Stimulated activated CD4-positive, alpha-beta T cell treated with anti-CD3 and anti-CD28 coated beads, Interleukin-12 subunit alpha, Interleukin-12 subunit beta, amount 100 ng/mL, for 4 hours (primary cell): Measurements from ENCODE around the gene EHBP1L1.

Source experiments
- DNase-seq: peaks from one replicate; pipeline ENCODE4 v3.0.0-alpha.2; 2020

EHBP1L1 gene

DNA sequence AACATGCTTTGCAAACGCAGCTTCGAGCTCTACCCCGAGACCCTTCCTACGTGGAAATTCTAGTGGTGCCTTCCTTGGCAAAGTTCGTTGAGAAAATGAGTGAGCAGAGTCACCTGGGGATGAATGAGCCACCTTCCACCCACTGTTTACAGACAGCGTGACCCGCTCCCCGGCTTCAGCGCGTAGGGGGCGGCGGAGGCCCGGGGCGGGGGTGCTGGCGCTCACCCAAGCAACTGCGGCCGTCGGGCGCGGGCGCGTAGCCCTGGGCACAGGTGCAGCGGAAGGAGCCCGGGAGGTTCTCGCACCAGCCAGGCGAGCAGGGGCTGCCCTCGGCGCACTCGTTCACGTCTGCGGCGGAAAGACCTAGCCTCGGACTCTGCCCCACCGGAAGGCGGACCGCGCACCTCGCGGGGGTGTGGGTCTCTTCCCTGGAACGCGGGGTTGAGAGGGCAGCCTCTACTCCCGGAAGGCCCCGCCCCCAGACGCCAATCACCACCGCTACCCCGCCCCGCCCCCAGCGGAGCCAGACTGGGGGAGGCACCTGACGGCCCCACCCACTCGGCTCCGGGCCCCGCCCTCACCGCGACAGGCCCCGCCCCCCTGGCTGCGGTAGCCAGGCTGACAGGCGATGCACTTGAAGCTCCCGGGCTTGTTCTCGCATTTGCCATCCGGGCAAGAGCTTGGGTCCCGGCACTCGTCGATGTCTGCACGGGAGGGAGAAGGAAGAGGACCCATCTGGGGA, 29.5 kb upstream of the EHBP1L1 start:
- peak; percentile 99 for DNase-seq

DNA sequence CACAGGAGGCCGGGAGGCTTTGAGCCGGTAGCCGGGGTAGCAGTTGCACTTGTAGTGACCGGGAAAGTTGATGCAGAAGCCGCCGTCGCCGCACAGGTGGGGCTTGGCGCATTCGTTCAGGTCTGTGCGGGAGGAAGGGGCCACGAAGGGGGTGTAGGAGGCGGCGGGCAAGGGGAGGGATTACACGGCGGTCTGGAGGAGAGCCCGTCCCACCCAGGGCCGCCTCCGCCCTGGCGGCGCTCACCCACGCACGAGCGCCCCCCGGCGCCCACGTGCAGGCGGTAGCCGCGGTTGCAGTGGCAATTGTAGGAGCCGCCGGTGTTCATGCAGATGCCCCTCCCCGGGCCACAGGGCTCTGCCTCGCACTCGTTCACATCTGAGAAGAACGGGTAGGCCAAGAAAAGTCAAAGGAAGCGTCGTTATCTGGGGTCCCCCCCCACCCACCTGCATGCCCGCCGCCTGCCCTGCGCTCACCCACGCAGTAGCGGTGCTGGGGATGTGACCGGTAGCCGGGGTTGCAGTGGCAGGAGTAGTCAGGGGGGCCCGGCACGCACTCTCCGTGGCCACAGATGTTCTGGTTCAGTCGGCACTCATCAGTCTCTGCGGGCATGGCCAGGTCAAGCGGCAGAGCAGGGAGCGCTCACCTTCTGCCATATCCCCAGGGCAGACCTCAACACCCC, 28.3 kb upstream of the EHBP1L1 start:
- no peak for DNase-seq

DNA sequence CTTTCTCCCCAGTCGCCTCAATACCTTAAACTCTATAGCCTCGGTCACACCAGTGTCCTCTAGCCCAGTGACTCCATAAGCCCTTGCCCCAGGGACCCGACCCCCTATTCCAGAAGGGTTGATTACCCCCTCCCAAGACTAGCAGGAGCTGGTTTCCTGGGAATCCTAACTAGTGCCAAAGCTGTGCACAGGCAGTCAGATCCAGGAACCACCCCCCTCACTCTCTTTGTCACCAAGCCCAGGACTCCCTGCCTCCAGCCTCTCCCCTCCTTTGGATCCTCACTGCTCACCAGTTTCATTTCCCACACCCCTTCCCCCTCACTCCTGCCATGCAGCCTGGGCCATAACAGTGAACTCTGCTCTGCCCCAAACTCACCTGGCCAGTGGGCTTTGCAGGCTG, 27.5 kb upstream of the EHBP1L1 start:
- no peak for DNase-seq

DNA sequence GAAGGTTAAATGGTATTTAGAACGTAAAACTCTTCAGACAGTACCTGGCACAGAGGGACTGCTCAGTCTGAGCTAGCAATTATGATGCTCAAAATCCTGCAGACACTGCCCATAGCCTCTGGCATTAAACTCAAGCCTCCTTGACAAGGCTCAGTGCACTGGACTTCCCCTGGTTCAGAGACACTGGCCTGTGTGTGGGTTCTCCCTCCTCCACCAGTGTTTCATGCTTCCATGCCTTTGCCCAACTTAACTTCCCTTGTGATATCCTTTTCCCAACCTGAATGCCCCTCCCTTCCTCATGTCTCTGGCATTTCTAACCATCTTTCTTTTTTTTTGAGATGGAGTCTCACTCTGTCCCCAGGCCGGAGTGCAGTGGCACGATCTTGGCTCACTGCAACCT, 26.8 kb upstream of the EHBP1L1 start:
- no peak for DNase-seq

DNA sequence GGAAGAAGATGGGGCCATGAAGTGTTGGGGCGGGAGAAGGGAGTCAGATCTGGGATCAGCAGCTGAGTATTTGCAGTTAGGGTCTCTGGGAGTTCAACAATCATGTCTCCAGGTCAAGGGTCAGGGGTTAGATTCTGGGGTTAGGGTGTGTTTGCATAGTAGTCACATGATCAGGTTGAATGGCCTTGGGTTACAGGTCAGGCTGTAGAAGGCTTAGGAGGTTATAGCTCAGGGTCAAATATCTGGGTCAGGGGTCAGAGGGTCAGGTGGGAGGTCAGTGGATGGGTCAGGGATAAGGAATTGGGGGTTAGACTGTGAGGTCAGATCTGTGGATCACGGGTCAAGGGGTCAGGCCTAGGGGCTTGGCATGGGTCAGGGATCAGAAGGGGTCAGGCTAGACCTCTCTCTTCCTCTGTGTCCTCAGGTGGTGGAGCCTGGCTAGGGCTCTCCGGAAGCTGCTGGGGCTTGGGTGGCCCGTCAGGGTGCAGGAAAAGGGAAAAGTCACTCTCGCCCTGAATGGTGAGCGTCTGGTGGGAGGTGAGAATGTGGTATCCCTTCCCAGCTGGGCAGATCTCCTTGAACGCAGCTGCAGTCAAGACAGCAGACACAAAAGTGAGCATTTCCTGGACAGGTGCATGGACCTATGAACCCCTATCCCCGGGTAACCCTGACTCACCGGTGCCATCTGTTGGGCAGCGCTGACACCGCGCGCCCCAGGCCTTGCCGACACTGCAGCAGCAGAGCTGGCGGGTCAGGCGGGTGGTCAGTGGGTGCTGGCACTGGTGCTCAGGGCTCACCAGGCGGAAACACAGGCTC, 24.1 kb upstream of the EHBP1L1 start:
- DNase-seq: peak; percentile 56

DNA sequence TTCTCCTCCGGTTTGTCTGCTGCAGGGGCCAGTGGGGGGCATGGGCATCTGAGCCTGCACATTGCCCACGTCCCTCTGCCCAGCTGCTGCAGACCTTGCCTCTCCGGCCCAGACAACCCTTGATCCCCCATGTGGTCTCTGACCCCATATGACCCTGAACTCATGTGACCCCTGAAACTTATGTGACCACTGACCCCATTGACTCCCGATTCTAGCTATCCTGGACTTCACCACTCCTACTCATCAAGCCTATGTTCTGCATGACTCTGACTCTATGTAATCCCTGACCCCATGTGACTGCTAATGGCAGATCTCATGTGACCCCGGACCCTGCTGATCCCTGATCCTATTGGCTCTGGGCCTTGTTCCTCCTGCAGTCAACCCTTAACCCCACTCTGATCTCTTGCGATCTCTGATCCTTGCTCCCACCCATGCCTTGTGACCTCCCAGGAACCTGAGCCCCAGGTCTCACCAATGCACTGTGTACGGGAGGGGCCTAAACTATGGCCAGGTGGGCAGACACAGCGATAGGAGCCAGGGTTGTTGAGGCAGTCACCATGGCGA, 23.4 kb upstream of the EHBP1L1 start:
- DNase-seq: no peak

DNA sequence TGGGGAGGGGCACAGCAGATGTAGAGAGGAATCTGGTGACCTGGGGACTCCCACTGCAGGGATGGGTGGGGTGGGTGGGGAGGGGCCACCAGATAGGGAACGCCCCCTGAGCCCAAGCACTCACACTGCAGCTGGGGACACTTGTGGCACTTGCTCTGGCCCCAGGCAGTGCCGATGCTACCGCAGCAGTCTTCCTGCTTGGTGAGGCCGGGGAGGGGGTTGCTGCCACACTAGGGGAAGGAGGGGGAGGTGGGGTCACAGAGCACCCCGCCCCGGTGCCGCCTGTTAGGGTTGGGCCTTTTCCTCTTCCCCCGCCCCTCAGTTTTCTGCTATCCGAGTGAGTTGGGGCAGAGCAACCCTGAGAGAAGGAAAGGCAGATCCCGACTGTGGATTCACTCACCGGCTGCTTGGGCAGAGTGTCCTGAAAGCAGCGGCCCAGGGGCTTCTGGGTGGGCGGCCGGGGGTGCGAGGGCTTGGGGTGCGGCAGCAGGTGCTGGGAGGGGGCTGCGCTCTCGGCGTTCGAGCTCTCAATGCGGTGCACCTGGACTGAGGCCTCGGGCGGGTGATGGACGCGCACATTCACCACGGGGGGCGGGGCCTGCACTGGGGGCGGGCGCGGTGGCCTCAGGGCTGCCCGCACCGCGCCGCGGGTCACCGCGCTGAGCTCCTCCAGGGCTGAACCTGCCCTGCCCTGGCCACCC, 22.4 kb upstream of the EHBP1L1 start:
- DNase-seq: peak; percentile 52

DNA sequence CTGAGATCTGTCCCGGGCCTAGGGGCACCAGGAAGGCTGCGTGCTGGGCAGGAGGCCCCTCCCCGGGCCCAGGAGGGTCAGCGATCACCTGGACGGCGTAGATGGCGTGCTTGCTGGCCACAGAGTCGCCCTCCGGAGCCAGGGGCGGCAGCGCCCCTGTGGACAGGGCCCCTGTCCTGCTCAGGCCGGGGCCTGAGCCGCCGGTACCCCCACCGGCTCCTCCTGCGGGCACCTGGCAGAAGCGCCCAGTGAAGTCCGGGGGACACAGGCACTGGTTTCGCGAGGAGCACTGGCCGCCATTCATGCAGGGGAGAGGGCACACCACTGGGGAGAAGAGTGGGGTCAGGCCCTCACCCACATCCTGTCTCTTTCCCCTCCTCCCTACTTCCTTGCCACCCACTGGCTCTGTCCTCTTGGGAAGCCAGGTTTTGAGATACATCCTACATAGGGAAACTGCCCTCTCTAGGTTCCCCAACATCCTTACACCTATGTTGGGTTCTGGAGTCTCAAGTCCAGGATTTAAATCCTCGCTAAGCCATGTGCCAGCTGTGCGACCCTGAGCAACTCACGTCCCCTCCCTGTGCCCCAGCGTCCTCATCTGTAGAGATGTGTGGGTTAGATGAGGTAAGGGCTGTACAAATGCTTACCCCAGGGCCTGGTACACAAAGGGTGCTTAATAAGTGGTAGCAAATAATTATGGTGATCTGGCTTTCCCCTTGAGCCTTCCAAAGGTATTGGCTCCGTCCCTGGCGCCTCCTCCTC, 21.6 kb upstream of the EHBP1L1 start:
- no peak for DNase-seq

DNA sequence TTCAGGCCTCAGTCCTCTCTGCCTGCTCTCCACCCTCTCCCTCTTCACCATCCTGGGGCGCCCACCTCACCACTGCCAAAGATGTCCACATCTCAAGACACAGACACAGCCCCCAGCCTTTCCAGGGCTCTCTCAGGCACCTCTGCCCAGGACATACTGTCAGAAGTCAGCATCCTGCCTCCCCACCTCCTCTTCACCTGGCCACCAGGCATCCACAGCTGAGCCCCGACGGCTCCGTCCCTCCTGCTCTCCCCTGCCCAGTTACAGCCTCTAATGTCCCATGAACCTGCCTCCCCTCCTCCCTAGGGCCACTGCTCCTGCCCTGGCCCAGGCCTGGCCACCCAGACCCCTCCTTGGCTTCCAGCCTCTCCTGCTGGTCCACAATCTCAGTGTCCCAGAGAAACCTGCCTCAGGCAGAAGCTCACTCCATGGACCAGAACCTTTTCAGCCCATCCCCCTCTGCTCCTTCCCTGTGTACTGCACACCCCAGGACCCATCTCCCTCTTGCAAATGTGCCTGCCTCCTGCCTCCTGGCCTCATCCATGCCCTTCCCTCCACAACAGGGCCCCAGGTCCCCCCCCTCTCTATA, 20.9 kb upstream of the EHBP1L1 start:
- DNase-seq: no peak

DNA sequence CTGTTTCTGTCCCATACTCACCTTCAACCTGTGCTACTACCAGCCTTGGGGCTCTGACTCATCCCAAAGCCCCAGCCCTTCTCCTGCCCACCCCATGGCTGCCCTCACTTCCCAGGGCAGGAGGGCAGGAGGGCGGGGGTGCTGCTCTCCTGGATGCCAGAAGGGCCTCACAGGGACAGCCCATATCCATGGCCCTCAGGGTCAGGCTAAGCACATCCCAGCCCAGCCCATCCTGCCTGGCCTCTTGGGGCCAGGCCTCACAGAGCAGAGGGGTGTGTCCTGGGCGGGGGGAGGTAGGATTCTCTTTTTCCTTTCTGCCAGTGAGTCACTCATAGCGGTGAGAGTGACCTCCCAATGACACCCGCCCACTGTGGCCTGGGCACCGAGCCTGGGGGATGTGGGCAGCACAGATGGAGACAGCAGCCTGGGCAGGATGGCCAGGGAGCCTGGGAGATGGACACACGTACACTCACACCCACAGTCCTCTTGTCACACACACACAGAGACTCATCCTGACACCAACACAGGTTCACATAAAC, 20.1 kb upstream of the EHBP1L1 start:
- no peak for DNase-seq

DNA sequence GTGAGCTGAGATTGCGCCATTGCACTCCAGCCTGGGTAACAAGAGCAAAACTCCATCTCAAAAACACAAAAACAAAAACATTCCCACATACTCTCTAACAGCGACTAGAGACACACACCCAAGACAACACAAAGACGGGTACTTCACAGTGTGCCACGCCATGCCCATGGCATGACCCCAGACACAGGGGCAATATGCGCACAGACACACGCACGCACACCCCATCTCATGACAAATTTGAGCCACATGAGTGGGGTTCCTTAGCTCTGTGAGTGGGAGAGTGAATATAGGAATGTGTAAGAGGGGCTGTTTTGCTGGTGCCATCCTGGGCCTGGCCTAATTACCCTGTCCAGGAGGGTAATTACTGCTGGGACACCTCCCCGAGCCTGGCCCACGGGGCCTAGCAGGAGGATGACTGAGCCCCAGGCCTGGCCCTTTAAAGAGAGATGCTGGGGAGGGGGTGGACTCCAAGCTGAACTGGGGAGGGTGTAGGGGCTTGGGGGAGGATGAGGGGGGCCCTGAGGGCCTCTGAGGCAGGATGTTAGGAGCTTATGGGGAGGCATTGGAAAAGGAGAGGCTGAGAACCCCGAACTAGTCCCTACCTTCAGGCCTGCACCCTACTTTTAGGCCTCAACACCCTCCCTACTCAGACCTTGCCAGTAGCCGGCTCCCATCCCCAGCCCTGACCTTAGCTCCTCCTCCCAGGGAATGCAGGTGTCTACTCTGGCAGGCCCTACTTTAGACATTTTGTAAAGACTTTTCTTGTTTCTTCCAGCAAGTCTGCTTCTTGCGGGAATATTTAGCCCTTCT, 19.2 kb upstream of the EHBP1L1 start:
- DNase-seq: no peak

DNA sequence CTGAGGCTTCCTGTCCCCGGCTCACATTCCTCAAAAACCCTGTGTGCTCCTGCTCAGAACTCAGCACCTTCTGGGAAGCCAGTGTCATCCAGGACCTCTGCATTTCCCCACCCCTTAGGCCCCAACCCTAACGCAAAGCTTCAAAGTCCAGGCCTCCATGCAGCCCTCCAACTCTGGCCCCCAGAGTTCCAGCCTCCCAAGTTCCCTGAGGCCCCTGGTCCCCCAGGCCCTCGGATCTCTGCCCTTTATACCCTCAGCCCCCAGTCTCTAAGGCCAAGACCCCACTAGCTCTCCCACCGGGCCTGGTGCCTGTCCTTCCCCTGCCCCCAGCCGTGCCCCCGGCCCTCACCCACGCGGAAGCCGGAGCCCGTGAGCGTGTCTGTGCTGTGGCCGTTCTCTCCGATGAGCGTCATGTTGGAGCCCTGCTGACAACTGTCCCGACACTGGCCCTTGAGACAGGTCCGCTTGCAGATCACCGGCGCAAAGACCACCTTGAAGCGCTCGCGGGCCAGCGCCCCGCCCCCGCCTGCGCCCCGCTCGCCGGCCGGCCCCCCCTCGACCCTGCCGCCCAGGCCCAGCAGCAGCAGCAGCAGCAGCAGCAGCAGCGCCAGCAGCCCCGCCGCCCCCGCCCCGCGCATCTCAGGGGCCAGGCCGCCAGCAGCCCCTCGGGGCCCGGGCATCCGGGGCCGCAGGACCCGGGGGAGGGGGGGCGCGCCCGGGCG, 18.4 kb upstream of the EHBP1L1 start:
- DNase-seq: no peak

DNA sequence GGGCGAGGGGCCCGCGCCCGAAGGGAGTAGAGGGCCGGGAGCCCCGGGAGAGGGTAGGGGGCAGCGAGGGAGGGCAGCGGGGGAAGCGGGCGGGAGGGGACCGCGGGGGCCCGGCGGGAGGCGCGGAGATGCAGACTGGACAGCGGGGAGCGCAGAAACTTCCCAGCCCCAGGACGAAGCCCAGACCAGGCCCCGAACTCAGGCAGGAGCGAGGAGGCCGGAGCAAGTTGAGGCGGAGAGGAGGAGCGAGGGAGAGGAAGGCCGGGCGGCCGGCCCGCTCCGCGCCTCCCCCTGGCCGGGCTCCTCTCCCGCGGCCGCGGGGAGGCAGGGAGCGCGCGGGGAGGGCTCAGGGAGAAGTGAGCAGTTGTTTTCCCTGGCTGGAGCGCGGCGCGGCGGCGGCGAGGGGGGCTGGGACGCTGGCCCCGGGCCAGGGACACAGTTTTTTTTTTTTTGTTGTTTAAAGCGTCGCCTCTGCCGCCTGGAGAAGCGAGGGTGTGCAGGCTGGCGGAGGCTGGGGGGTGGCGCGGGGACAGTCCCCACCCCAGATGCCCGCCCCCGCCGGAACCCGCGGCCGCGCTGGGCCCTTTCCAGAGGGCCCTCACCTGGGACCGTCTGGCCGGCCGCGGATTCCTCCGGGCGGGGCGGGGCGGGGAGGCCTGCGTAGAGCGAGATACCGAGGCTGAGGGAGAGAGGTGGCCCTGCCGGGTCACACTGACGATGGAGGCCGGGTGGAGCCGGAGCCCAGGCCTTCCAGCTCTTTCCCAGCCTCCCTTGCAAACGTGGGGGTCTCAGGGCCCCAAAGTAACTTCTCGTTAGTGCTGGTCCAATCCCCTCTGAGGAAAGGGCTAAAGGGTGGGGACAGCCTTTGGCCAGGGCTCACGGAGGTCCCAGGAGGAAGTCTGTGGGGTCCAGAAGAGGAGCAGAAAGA, 17.6 kb upstream of the EHBP1L1 start, which contains the start of gene LTBP3:
Gene LTBP3, minus strand, starts transcription at position 358 of the 928 bp plus-strand sequence. CDS start 400 bp downstream, outside the sequence.
- DNase-seq: peak; percentile 48

DNA sequence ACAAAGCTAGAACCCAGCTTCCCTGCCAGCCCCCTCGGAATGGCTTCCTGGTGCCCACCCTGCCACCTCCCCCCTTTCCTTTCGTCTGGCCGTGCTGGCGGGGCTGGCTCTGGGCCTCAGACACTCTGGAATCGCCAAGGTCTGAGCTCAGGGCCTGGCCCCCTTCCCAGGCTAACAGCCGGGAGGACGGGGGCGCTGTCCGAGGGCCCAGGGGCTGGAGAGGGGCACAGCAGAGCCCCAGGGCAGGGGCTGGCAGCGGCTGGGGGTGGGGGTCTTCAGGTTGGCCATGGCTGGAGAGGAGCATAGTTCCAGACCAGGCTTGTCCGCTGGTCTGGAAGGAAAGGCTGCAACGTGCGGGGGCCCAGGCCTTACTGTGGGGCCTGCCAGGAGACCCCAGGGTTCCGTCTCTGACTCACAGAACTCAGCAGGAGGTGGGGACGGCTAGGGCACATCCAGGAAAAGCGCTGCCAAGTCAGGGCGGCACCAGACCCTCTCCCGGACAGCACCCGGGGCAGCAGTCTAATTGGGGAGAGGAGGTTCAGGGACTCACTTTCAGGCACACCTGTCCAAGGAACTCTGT, 16.8 kb upstream of the EHBP1L1 start:
- no peak for DNase-seq

DNA sequence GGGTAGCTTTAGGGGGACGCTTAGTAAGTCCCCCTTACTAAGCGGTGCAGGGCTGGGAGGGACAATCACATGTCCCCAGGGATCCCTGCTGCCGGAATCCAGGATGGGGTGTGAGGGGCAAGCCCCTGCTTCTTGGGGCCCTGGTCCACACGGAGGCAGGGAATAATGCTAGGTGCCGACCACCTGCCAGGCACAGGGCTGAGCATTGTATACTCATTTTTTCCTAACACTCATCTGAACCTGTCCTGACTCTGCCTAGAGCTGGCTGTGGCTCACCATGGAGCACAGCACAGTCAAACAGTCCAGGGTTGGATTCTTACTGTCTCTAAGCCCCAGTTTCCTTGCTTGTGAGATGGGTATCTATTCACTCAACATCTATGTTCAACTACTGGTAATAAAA, 16.3 kb upstream of the EHBP1L1 start:
- DNase-seq: no peak

DNA sequence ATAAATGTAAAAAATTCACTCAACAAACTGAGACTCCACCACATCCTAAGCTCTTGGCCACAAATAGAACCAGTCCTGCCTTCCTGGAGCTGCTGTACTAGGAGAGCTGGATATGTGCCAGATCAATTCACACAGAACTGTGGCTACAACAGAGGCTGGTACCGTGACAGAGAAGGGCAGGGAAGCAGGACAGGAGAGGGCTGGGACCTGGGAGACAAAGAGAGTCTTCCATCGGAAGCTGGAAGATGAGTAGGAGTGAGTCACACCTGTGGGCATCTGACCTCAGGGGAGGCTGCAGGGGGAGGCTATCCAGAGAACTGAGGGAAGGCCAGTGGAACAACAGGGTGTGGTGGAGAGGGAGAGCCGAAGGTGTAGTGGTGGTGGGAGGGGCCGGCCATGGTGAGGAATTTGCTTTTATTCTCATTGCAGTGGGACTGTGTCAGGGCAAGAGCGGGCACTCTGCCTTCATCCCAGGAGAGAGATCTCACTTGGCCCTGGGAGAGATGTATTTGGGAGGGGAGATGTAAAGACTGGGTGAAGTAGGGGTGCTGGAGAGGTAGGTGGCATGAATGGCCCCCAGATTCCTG, 15.8 kb upstream of the EHBP1L1 start:
- DNase-seq: no peak

DNA sequence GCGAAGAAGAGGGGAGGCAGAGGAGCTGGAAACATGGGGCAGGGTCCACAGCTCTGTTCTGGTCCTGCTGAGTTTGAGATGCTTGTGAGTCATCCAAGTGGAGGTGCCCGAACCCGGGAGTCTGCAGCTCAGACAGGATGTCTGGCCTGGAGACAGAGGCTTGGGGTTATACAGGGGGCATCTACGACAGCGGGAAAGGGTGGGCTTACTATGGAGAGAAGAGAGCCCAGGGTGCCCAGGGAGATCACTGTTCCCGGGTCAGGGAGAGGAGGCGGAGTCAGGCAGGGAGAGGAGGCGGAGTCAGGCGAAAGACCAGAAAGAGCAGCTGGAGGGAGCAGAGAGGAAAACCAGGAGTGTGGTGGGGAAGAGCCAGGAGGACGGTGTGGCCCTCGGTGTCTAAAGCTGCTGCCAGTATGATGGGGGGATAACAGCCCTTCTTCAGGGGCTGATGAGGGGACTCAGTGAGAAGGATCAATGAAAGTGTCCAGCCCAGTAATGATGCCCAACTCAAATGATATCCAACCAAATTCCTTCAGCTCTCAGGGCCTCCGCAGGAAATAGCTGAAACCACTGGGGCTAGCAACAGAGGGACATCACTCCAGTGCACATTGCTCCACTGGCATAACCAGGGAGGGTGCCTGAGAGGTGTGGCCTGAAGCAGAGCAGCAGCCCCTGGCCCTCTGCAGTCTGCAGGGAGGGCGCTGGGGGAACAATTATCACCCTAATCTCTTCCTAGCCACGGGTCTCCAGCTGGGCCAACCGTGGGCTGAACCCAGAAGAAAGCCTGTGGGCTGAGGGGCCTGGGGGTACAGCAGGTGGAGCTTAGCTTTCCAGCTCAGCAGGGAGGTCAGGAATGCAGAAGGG, 15.1 kb upstream of the EHBP1L1 start:
- no peak for DNase-seq
